ENCODE results near the gene SPAAR.
"Not testable (repeated sequence)": the region's sequence is repeated elsewhere in the genome, so short reads cannot be mapped to it uniquely, and the experiment has no call there.

The SPAAR gene

GRCh38 chr9:35905051-35905781 lies 4.1 kb upstream of the SPAAR start:
- peak; percentile 79 for DNase-seq

GRCh38 chr9:35905912-35906679 lies 3.2 kb upstream of the SPAAR start, which contains the start of gene HRCT1:
Gene HRCT1, plus strand, starts transcription at chr9:35906202. Its CDS starts 86 bp downstream, at chr9:35906288.
- DNase-seq, result peak; percentile 95

- peak; percentile 86 for DNase-seq
These were observed 2.2 kb upstream of the SPAAR start for GRCh38 chr9:35906923-35907699.

GRCh38 chr9:35907711-35908503 lies 1.4 kb upstream of the SPAAR start:
- DNase-seq, result peak; percentile 94

GRCh38 chr9:35908504-35909125 lies 675 bp upstream of the SPAAR start:
- no peak for DNase-seq

- DNase-seq, result no peak
These were observed 660 bp downstream of the SPAAR start for GRCh38 chr9:35909687-35910612.

- peak; percentile 61 for DNase-seq
These were observed 1.5 kb downstream of the SPAAR start for GRCh38 chr9:35910613-35911359.

- no peak for DNase-seq
These were observed 2.4 kb downstream of the SPAAR start for GRCh38 chr9:35911690-35912089.

- DNase-seq, result no peak
These were observed 3.6 kb downstream of the SPAAR start for GRCh38 chr9:35912791-35913400.

GRCh38 chr9:35913429-35913828 lies 4.1 kb downstream of the SPAAR start:
- DNase-seq, result not testable (repeated sequence)

GRCh38 chr9:35914301-35914807 lies 5.1 kb downstream of the SPAAR start:
- DNase-seq, result no peak

GRCh38 chr9:35915681-35916294 lies 6.5 kb downstream of the SPAAR start:
- DNase-seq, result no peak

- DNase-seq, result no peak
These were observed 8.0 kb downstream of the SPAAR start for GRCh38 chr9:35917261-35917660.

- DNase-seq, result no peak
These were observed 9.5 kb downstream of the SPAAR start for GRCh38 chr9:35918780-35919179.

GRCh38 chr9:35919212-35920008 lies 10.1 kb downstream of the SPAAR start:
- DNase-seq, result no peak

- no peak for DNase-seq
These were observed 10.8 kb downstream of the SPAAR start for GRCh38 chr9:35920051-35920620.

- DNase-seq, result no peak
These were observed 14.3 kb downstream of the SPAAR start for GRCh38 chr9:35923598-35923926.

All from HCEC 1CT (cell line).